Activated B cell treated with CpG ODN at 0.5 μM for 24 hours (primary cell): Measurements from ENCODE around the gene GRPEL2. TPM values are rescaled to one million over a fixed set of nuclear protein-coding genes. Genes with fewer than 3 reads are reported as not detected.

Experiments
- ATAC-seq: fragments of 200-7000 bp; cut with Tn5 transposase; one replicate; pipeline ENCODE4 v1.10.0; 2021; ENCODE audit warnings: low read depth, mild to moderate bottlenecking, moderate library complexity
- CTCF ChIA-PET: fragments of 350-600 bp; sonication (Branson Sonifier 250); formaldehyde crosslinking; loops from one replicate; lab custom pipeline; 2021; ENCODE audit warnings: antibody characterized with exemption; lab: Charles Lee
- POLR2A ChIA-PET: fragments of 350-600 bp; sonication (Branson Sonifier 250); formaldehyde crosslinking; loops from one replicate; lab custom pipeline; 2021; ENCODE audit warnings: antibody characterized with exemption; lab: Charles Lee
- DNase-seq: peaks from one replicate; pipeline ENCODE4 v3.0.0; 2022
- H3K27ac Mint-ChIP-seq: one replicate; pipeline ENCODE4 v1.8.0; 2020; ENCODE audit warnings: mixed read lengths
- H3K27me3 Mint-ChIP-seq: one replicate; pipeline ENCODE4 v1.8.0; 2021; ENCODE audit warnings: mixed read lengths
- H3K36me3 Mint-ChIP-seq: one replicate; pipeline ENCODE4 v1.8.0; 2021; ENCODE audit warnings: low read depth, mixed read lengths
- H3K4me1 Mint-ChIP-seq: one replicate; pipeline ENCODE4 v1.8.0; 2021; ENCODE audit warnings: mixed read lengths
- H3K4me3 Mint-ChIP-seq: one replicate; pipeline ENCODE4 v1.8.0; 2020; ENCODE audit warnings: mild to moderate bottlenecking, mixed read lengths
- H3K9me3 Mint-ChIP-seq: one replicate; pipeline ENCODE4 v1.8.0; 2020; ENCODE audit warnings: mixed read lengths
- CTCF ChIP-seq: fragments of 200-600 bp; IDR thresholded peaks from one replicate; pipeline ENCODE4 v1.8.0; 2022; ENCODE audit warnings: antibody characterized with exemption, mild to moderate bottlenecking
- intact Hi-C: fragments of 100-400 bp; cut with micrococcal nuclease; formaldehyde crosslinking; loops from one replicate; pipeline ENCODE4 v1.15.1; 2024
- total RNA-seq: library from RNA; stranded (reverse); gene quantifications from 2 replicates; pipeline ENCODE4 v1.2.3, GENCODE V29; 2022

The GRPEL2 gene
- total RNA-seq, 1 donor from 2014 or later: 14.0 TPM

GRCh38 chr5:149299451-149300054 lies 45.7 kb upstream of the GRPEL2 start:
- ChIA-PET POLR2A (no interaction called here), CTCF (no interaction called here)
- peaks cover 16% of the 10 kb centered on the region for H3K27me3 Mint-ChIP-seq
- no peak overlapping the region for H3K4me3 Mint-ChIP-seq
- no peaks in the 10 kb centered on the region for H3K9me3 Mint-ChIP-seq
- DNase-seq (no peak), ATAC-seq (no peak)
- H3K27ac Mint-ChIP-seq: no peak overlapping the region
- H3K4me1 Mint-ChIP-seq: peaks cover 6% of the 10 kb centered on the region
- TF ChIP-seq CTCF: no peak
- H3K36me3 Mint-ChIP-seq: no peaks in the 10 kb centered on the region
- intact Hi-C loops: no loop called here

GRCh38 chr5:149300441-149300840 lies 44.9 kb upstream of the GRPEL2 start:
- DNase-seq (no peak), ATAC-seq (no peak)
- intact Hi-C loops: no loop called here
- no peak for TF ChIP-seq CTCF
- no peaks in the 10 kb centered on the region for H3K36me3 Mint-ChIP-seq
- H3K27ac Mint-ChIP-seq: no peak overlapping the region
- H3K4me3 Mint-ChIP-seq: no peak overlapping the region
- H3K4me1 Mint-ChIP-seq: peaks cover under 1% of the 10 kb centered on the region
- ChIA-PET CTCF (no interaction called here), POLR2A (no interaction called here)
- no peaks in the 10 kb centered on the region for H3K9me3 Mint-ChIP-seq
- H3K27me3 Mint-ChIP-seq: peaks cover 14% of the 10 kb centered on the region

GRCh38 chr5:149301049-149301743 lies 44.1 kb upstream of the GRPEL2 start:
- peaks cover 16% of the 10 kb centered on the region for H3K27me3 Mint-ChIP-seq
- no peak for TF ChIP-seq CTCF
- no peaks in the 10 kb centered on the region for H3K4me1 Mint-ChIP-seq
- DNase-seq (no peak), ATAC-seq (no peak)
- intact Hi-C loops: no loop called here
- ChIA-PET CTCF (no interaction called here), POLR2A (interaction anchor here (0.6 kb wide), 1 partner anchor 13 kb away, joined by 4 read pairs; no protein-coding TSS in a partner anchor)
- no peaks in the 10 kb centered on the region for H3K9me3 Mint-ChIP-seq
- no peak overlapping the region for H3K27ac Mint-ChIP-seq
- H3K36me3 Mint-ChIP-seq: no peaks in the 10 kb centered on the region
- H3K4me3 Mint-ChIP-seq: no peak overlapping the region

GRCh38 chr5:149301744-149302380 lies 43.4 kb upstream of the GRPEL2 start:
- ChIA-PET POLR2A (interaction anchor here (0.6 kb wide), 1 partner anchor 13 kb away, joined by 4 read pairs; no protein-coding TSS in a partner anchor), CTCF (no interaction called here)
- intact Hi-C loops: no loop called here
- H3K27ac Mint-ChIP-seq: no peak overlapping the region
- H3K9me3 Mint-ChIP-seq: no peaks in the 10 kb centered on the region
- H3K4me3 Mint-ChIP-seq: no peak overlapping the region
- no peaks in the 10 kb centered on the region for H3K36me3 Mint-ChIP-seq
- no peak for DNase-seq
- H3K27me3 Mint-ChIP-seq: peaks cover 16% of the 10 kb centered on the region
- TF ChIP-seq CTCF: no peak
- no peaks in the 10 kb centered on the region for H3K4me1 Mint-ChIP-seq
- ATAC-seq: no peak

- Mint-ChIP-seq H3K36me3 (no peaks in the 10 kb centered on the region), H3K4me1 (no peaks in the 10 kb centered on the region), H3K27me3 (peaks cover 16% of the 10 kb centered on the region), H3K4me3 (no peak overlapping the region), H3K27ac (no peak overlapping the region), H3K9me3 (no peaks in the 10 kb centered on the region)
- intact Hi-C loops: no loop called here
- DNase-seq: no peak
- no peak for TF ChIP-seq CTCF
- ChIA-PET CTCF (no interaction called here), POLR2A (no interaction called here)
- ATAC-seq: no peak
These were observed 42.7 kb upstream of the GRPEL2 start for GRCh38 chr5:149302641-149303040.
